Testis (tissue), 3 donors: Measurements from ENCODE around the gene ULK4. TPM values are rescaled to one million over a fixed set of nuclear protein-coding genes. Genes with fewer than 3 reads are reported as not detected.

ENCODE experiments used
- DNase-seq: peaks from one replicate; pipeline ENCODE4 v3.0.0-alpha.2; 2019
- H3K27ac ChIP-seq, 2 donors: fragments of 200-600 bp; sonication (generic); one replicate each; pipeline ENCODE4 v1.5.1; 2019
- H3K27me3 ChIP-seq: fragments of 200-600 bp; sonication (generic); one replicate; pipeline ENCODE4 v1.5.1; 2019
- H3K36me3 ChIP-seq: fragments of 200-600 bp; sonication (generic); one replicate; pipeline ENCODE4 v1.5.1; 2017; ENCODE audit warnings: low read depth; ENCODE audit errors: missing control alignments
- H3K4me1 ChIP-seq: fragments of 200-600 bp; sonication (generic); one replicate; pipeline ENCODE4 v1.5.1; 2019
- H3K4me3 ChIP-seq, 2 donors: fragments of 200-600 bp; sonication (generic); one replicate each; pipeline ENCODE4 v1.5.1; 2017 to 2019
- H3K9me3 ChIP-seq: fragments of 200-600 bp; sonication (generic); one replicate; pipeline ENCODE4 v1.5.1; 2017
- CTCF ChIP-seq, 3 experiments: fragments of 450-650 bp in 2 of 3; fragments of 200-600 bp in 1 of 3; sonication (generic) in 1 of 3; IDR thresholded peaks; one replicate each; pipeline ENCODE4 v1.5.1; 2016 to 2019; ENCODE audit warnings: antibody characterized with exemption in 3 of 3, mild to moderate bottlenecking in 2 of 3, moderate library complexity in 1 of 3
- POLR2A ChIP-seq: fragments of 450-650 bp; IDR thresholded peaks from one replicate; pipeline ENCODE4 v1.6.1; 2017; ENCODE audit warnings: antibody characterized with exemption, mild to moderate bottlenecking, moderate library complexity
- WGBS, 2 donors: methylation state at CpG; one replicate each; pipeline ENCODE4 v1.1.5; 2018; 5-methylcytosine and 5-hydroxymethylcytosine counted together
- intact Hi-C: fragments of 100-400 bp; cut with DNase I; formaldehyde crosslinking; loops from one replicate; pipeline ENCODE4 v1.15.1; 2023; ENCODE audit warnings: low total_unique reads
- polyA plus RNA-seq: library from polyadenylated mRNA; stranded (reverse); fragments of 350-450 nt; fragmentation: Illumina TruSeq; extraction: RNeasy Lipid Tissue Mini Kit (QIAGEN cat#74804); gene quantifications from one replicate; pipeline ENCODE4 v1.2.3, GENCODE V29; 2014; ENCODE audit warnings: low read depth, low replicate concordance; ENCODE audit not compliant: insufficient read depth
- total RNA-seq, 2 donors: library from RNA; depleted of rRNA; stranded (reverse); fragments of >200 nt; gene quantifications; one replicate each; pipeline ENCODE4 v1.2.3, GENCODE V29; 2016

The ULK4 gene
- total and polyA plus RNA-seq, 3 donors from 2014 or later: 45.7 to 91.6 (median 47.4) TPM

- 65 to 71% methylated on average over 3 of the region's 3 CpGs for WGBS, 2 donors
- no peaks in the 10 kb centered on the region for H3K27me3 ChIP-seq
Measured at GRCh38 chr3:41430391-41430790, 531.5 kb downstream of the ULK4 start.

DNA sequence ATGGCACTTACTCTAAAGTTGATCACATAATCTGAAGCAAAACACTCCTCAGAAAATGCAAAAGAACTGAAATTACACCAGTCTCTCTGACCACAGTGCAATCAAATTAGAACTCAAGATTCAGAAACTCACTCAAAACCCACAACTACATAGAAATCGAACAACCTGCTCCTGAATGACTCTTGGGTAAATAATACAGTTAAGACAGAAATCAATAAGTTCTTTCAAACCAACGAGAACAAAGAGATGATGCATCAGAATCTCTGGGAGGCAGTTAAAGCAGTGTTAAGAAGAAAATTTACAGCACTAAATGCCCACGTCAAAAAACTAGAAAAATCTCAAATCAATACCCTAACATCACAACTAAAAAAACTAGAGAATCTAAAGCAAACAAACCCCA is 535.4 kb downstream of the ULK4 start:
- TF ChIP-seq CTCF (IDR thresholded peaks at IDR 0.05): no peak
- Histone ChIP-seq H3K36me3 (no peaks in the 10 kb centered on the region), H3K27me3 (no peaks in the 10 kb centered on the region), H3K4me3 (no peak overlapping the region), H3K9me3 (no peaks in the 10 kb centered on the region), H3K27ac (no peak overlapping the region), H3K4me1 (no peaks in the 10 kb centered on the region)
- WGBS, 2 donors: 82 to 83% methylated on average over 3 of the region's 3 CpGs
- intact Hi-C loops: no loop called here
- no peak for DNase-seq

More at GRCh38 chr3:41430391-41430790, 531.5 kb downstream of the ULK4 start:
- no peak for DNase-seq
- Histone ChIP-seq H3K27ac (no peak overlapping the region), H3K36me3 (no peaks in the 10 kb centered on the region), H3K9me3 (no peaks in the 10 kb centered on the region), H3K4me3 (no peak overlapping the region), H3K4me1 (no peaks in the 10 kb centered on the region)
- TF ChIP-seq POLR2A: no peak
- TF ChIP-seq CTCF (IDR thresholded peaks at IDR 0.05): no peak
- intact Hi-C loops: no loop called here

GRCh38 chr3:41424543-41425300 is 537.2 kb downstream of the ULK4 start:
- no peak overlapping the region for H3K4me3 ChIP-seq
- no peaks in the 10 kb centered on the region for H3K4me1 ChIP-seq
- no peak overlapping the region for H3K27ac ChIP-seq
- no peaks in the 10 kb centered on the region for H3K9me3 ChIP-seq
- no peak for DNase-seq
- 90 to 96% methylated on average over 4 of the region's 4 CpGs for WGBS, 2 donors
- no peaks in the 10 kb centered on the region for H3K27me3 ChIP-seq
- intact Hi-C loops: no loop called here
- no peaks in the 10 kb centered on the region for H3K36me3 ChIP-seq
- TF ChIP-seq POLR2A (no peak), CTCF (IDR thresholded peaks at IDR 0.05) (no peak)

- WGBS, 2 donors: 81 to 84% methylated on average over 5 of the region's 5 CpGs
- Histone ChIP-seq H3K9me3 (no peaks in the 10 kb centered on the region), H3K27me3 (no peaks in the 10 kb centered on the region), H3K4me1 (no peaks in the 10 kb centered on the region), H3K36me3 (no peaks in the 10 kb centered on the region), H3K27ac (no peak overlapping the region), H3K4me3 (no peak overlapping the region)
- no peak for DNase-seq
- intact Hi-C loops: no loop called here
- no peak for TF ChIP-seq POLR2A
- TF ChIP-seq CTCF (IDR thresholded peaks at IDR 0.05): no peak
Measured at GRCh38 chr3:41419809-41420208, 542.1 kb downstream of the ULK4 start.
